K562 (cell line): Measurements from ENCODE around the gene BMP3. TPM values are rescaled to one million over a fixed set of nuclear protein-coding genes. Genes with fewer than 3 reads are reported as not detected.

Experiments
- ATAC-seq: fragments of 200-7000 bp; cut with Tn5 transposase; 3 replicates; pipeline ENCODE4 v1.9.1; 2020; ENCODE audit warnings: moderate library complexity
- BruUV-seq: library from RNA; stranded (reverse); fragments of 400-500 nt; replicated peaks from 2 replicates; lab custom pipeline; 2021; lab: Mats Ljungman, UMichigan
- CTCF ChIA-PET: fragments of 300-600 bp; formaldehyde crosslinking; extraction: SDS; loops from one replicate; lab custom pipeline; 2021; ENCODE audit warnings: low intra/inter-chr PET ratio; lab: Yijun Ruan, JAX
- POLR2A ChIA-PET: fragments of 300-600, 350-650 bp; sonication (Branson Sonifier 250); formaldehyde crosslinking; extraction: SDS; loops from one replicate; lab custom pipeline; 2021; ENCODE audit warnings: antibody characterized with exemption, inconsistent platforms; lab: Yijun Ruan, JAX
- DNase-seq, 4 experiments: peaks; one replicate each; pipeline versions ENCODE4 v3.0.0 to v3.0.0-alpha.2; 2011 to 2018; ENCODE audit warnings: low spot score in 3 of 4, mixed read lengths in 3 of 4; ENCODE audit errors: extremely low read depth in 1 of 4
- FAIRE-seq: peaks from 2 replicates; lab custom pipeline; 2011; peaks lifted over from hg19 to GRCh38; lab: Jason Lieb, UNC
- H2AFZ ChIP-seq: 2 replicates; pipeline ENCODE4 v1.6.0; 2011; ENCODE audit warnings: low read depth, low read length, control low read depth, inconsistent platforms
- H3K27ac ChIP-seq: fragments of 200-600 bp; 3 replicates; pipeline ENCODE4 v1.8.0; 2011; ENCODE audit warnings: low read depth, mild to moderate bottlenecking, control low read depth, inconsistent platforms, low read length, moderate library complexity, mixed read lengths; ENCODE audit errors: extremely low read depth
- H3K27me3 ChIP-seq, 2 experiments: fragments of 300-600 bp in 1 of 2; 2 replicates in 1 of 2; 3 replicates in 1 of 2; pipeline versions ENCODE4 v1.6.0 to v1.8.0; 2011; ENCODE audit warnings: inconsistent platforms in 2 of 2, low read length in 2 of 2, mild to moderate bottlenecking in 1 of 2, mixed read lengths in 1 of 2, moderate library complexity in 1 of 2; ENCODE audit not compliant: control insufficient read depth in 2 of 2, insufficient read depth in 2 of 2
- H3K36me3 ChIP-seq: fragments of 300-600 bp; 3 replicates; pipeline ENCODE4 v1.8.0; 2011; ENCODE audit warnings: mild to moderate bottlenecking, low read length, inconsistent platforms; ENCODE audit not compliant: control insufficient read depth, insufficient read depth
- H3K4me1 ChIP-seq, 2 experiments: fragments of 200-600 bp in 1 of 2; replicated peaks in 1 of 2; 2 replicates in 1 of 2; 3 replicates in 1 of 2; pipeline versions ENCODE4 v1.5.1 to v1.8.0; 2011; ENCODE audit warnings: inconsistent platforms in 2 of 2, low read length in 2 of 2, mild to moderate bottlenecking in 1 of 2, mixed read lengths in 1 of 2, moderate library complexity in 1 of 2; ENCODE audit not compliant: control insufficient read depth in 2 of 2, insufficient read depth in 2 of 2
- H3K4me2 ChIP-seq: 2 replicates; pipeline ENCODE4 v1.6.1; 2011; ENCODE audit warnings: low read length, control low read depth, inconsistent platforms, mixed read lengths; ENCODE audit not compliant: insufficient read depth
- H3K4me3 ChIP-seq: fragments of 200-600 bp; sonication (generic), shearing (Covaris generic); 2 replicates; pipeline ENCODE4 v1.5.1; 2016; ENCODE audit warnings: control low read depth, inconsistent platforms
- H3K79me2 ChIP-seq: fragments of 200-600 bp; 3 replicates; pipeline ENCODE4 v1.8.0; 2011; ENCODE audit warnings: low read length, inconsistent platforms; ENCODE audit not compliant: control insufficient read depth, insufficient read depth
- H3K9ac ChIP-seq, 2 experiments: 2 replicates each; pipeline versions ENCODE4 v1.6.0 to v1.6.1; 2011; ENCODE audit warnings: low read depth in 2 of 2, low read length in 2 of 2, control low read depth in 1 of 2, inconsistent platforms in 1 of 2, mild to moderate bottlenecking in 1 of 2, mixed read lengths in 1 of 2; ENCODE audit not compliant: insufficient read depth in 1 of 2
- H3K9me1 ChIP-seq: one replicate; pipeline ENCODE4 v1.6.0; 2011; ENCODE audit warnings: inconsistent platforms, mild to moderate bottlenecking, low read length, moderate library complexity; ENCODE audit not compliant: control insufficient read depth, insufficient read depth
- H3K9me3 ChIP-seq: replicated peaks from 2 replicates; pipeline ENCODE4 v1.5.1; 2011; ENCODE audit warnings: low read depth, low read length, inconsistent platforms; ENCODE audit not compliant: control insufficient read depth, insufficient read depth
- H4K20me1 ChIP-seq: replicated peaks from 2 replicates; pipeline ENCODE4 v1.6.1; 2011; ENCODE audit warnings: low read length, inconsistent platforms, mixed read lengths; ENCODE audit not compliant: control insufficient read depth, insufficient read depth
- JUND ChIP-seq, 2 experiments: IDR thresholded peaks; 2 replicates in 1 of 2; 3 replicates in 1 of 2; pipeline ENCODE4 v1.6.1; 2011; ENCODE audit warnings: borderline replicate concordance in 2 of 2, low read depth in 2 of 2, low read length in 2 of 2, improper control_type of control experiment in 1 of 2, missing biosample characterization in 1 of 2, missing genetic modification characterization in 1 of 2, missing genetic modification reagents in 1 of 2
- KDM5B ChIP-seq: fragments of 200-600 bp; sonication (generic); IDR thresholded peaks from 2 replicates; pipeline ENCODE4 v1.6.1; 2012; ENCODE audit warnings: low read depth, mild to moderate bottlenecking, moderate library complexity, low read length, control low read depth, inconsistent platforms; ENCODE audit not compliant: insufficient replicate concordance
- MED1 ChIP-seq: sonication (generic); formaldehyde crosslinking; IDR thresholded peaks from 2 replicates; pipeline ENCODE4 v1.8.1; 2023; ENCODE audit warnings: missing genetic modification reagents, borderline replicate concordance
- MEIS2 ChIP-seq: fragments of 450-650 bp; IDR thresholded peaks from 2 replicates; pipeline ENCODE4 v1.6.1; 2014; ENCODE audit warnings: mild to moderate bottlenecking; ENCODE audit not compliant: partially characterized antibody
- MTA3 ChIP-seq: fragments of 450-650 bp; formaldehyde crosslinking; IDR thresholded peaks from 2 replicates; pipeline ENCODE4 v1.6.1; 2017; ENCODE audit warnings: mild to moderate bottlenecking, borderline replicate concordance
- MXI1 ChIP-seq: IDR thresholded peaks from 2 replicates; pipeline ENCODE4 v1.6.1; 2011; ENCODE audit warnings: low read depth, mild to moderate bottlenecking, improper control_type of control experiment, low read length
- SLC30A9 ChIP-seq: fragments of 250-450 bp; sonication (Bioruptor Pico); IDR thresholded peaks from 2 replicates; pipeline ENCODE4 v1.8.0; 2022; ENCODE audit warnings: mild to moderate bottlenecking, moderate library complexity
- SMAD2 ChIP-seq: fragments of 150-350 bp; IDR thresholded peaks from 2 replicates; pipeline ENCODE4 v1.6.1; 2014; ENCODE audit warnings: low read depth, mild to moderate bottlenecking, low read length
- ZFX ChIP-seq: sonication (generic); formaldehyde crosslinking; IDR thresholded peaks from 2 replicates; pipeline ENCODE4 v1.8.0; 2022; ENCODE audit warnings: mild to moderate bottlenecking, missing genetic modification reagents, moderate library complexity
- ZNF318 ChIP-seq, 2 experiments: fragments of 450-650 bp; IDR thresholded peaks; 2 replicates each; pipeline ENCODE4 v1.6.1; 2016; ENCODE audit warnings: mild to moderate bottlenecking in 2 of 2, borderline replicate concordance in 1 of 2, low read depth in 1 of 2, moderate library complexity in 1 of 2
- ZNF586 ChIP-seq: fragments of 450-650 bp; formaldehyde crosslinking; conservative IDR thresholded peaks from 2 replicates; pipeline ENCODE4 v1.4.0; 2020; ENCODE audit warnings: mild to moderate bottlenecking, moderate library complexity
- ZNF76 ChIP-seq: fragments of 250-450 bp; sonication (Bioruptor Pico); IDR thresholded peaks from 2 replicates; pipeline ENCODE4 v1.4.0; 2020; ENCODE audit warnings: mild to moderate bottlenecking, moderate library complexity, borderline replicate concordance
- WGBS: fragments of 100-300 bp; shearing (Covaris generic); methylation state at CpG from one replicate; pipeline ENCODE4 v1.1.6; 2016; ENCODE audit warnings: low coverage, mixed read lengths; ENCODE audit not compliant: insufficient coverage; ENCODE audit errors: missing lambda C conversion rate; 5-methylcytosine and 5-hydroxymethylcytosine counted together
- in situ Hi-C: fragments of 300-500 bp; cut with MboI; formaldehyde crosslinking; loops from 4 replicates; pipeline ENCODE4 v1.15.0; 2018; ENCODE audit warnings: inconsistent platforms, mixed read lengths
- intact Hi-C: fragments of 100-400 bp; cut with micrococcal nuclease; formaldehyde crosslinking; loops from 2 replicates; pipeline ENCODE4 v1.14.2; 2022
- polyA plus RNA-seq, 8 experiments: library from polyadenylated mRNA; depleted of rRNA in 4 of 8; stranded (reverse) in 5 of 8; unstranded in 3 of 8; fragments of >200 nt; fragmentation: Nextera tagmentation in 2 of 8; fragmentation: Illumina TruSeq in 1 of 8; extraction: Ambion mirVana in 2 of 8; extraction: Trizol in 1 of 8; gene quantifications; 2 replicates each; pipeline versions ENCODE4 v1.2.1 to v1.2.3, GENCODE V29; 2011 to 2014; ENCODE audit warnings: inconsistent platforms in 1 of 8, missing spikeins in 1 of 8
- total RNA-seq, 7 experiments: library from RNA; depleted of rRNA in 6 of 7; stranded (reverse); fragments of >200 nt in 6 of 7; fragmentation: Illumina TruSeq in 2 of 7; extraction: Trizol in 2 of 7; gene quantifications; 2 replicates each; pipeline versions ENCODE4 v1.2.1 to v1.2.3, GENCODE V29; 2011 to 2021; ENCODE audit warnings: low replicate concordance in 1 of 7

The BMP3 gene
- total and polyA plus RNA-seq, 9 of the 15 experiments (the other 6 are each of a cell fraction or from before 2014, with no cell fraction given) = 0.01 TPM; not detected in 8

GRCh38 chr4:81095389-81095788 lies 64.9 kb downstream of the BMP3 start:
- Histone ChIP-seq H3K9me1 (no peaks in the 10 kb centered on the region), H3K36me3 (no peaks in the 10 kb centered on the region)
- in situ Hi-C loops = loop anchor here (25.0 kb wide), 1 partner anchor 242 kb away; no protein-coding TSS in a partner anchor
- TF ChIP-seq KDM5B = no peak
- TF ChIP-seq MXI1 = no peak
- no peak for TF ChIP-seq MTA3
- TF ChIP-seq SLC30A9 (CRISPR knock-in tag) = no peak
- TF ChIP-seq SMAD2 = no peak
- TF ChIP-seq ZNF318 (IDR thresholded peaks at IDR 0.05; ENCODE audit: borderline replicate concordance in 1 of 2, low read depth in 1 of 2) = no peak
- no peak for TF ChIP-seq MEIS2
- TF ChIP-seq MED1 (CRISPR knock-in tag) = no peak
- TF ChIP-seq ZFX (CRISPR knock-in tag) = no peak
- no peak for TF ChIP-seq ZNF586 (CRISPR knock-in tag)
- no peak for TF ChIP-seq ZNF76
- no peak for TF ChIP-seq JUND (IDR thresholded peaks at IDR 0.05; ENCODE audit: borderline replicate concordance, low read depth, low read length)
- TF ChIP-seq JUND (tag; IDR thresholded peaks at IDR 0.05; ENCODE audit: borderline replicate concordance, low read depth, low read length) = no peak
- TF ChIP-seq, all 486 proteins: peak for 0
- no peak overlapping the region for H3K4me2 ChIP-seq
- no TSS peak for BruUV-seq
- H3K4me1 ChIP-seq = no peaks in the 10 kb centered on the region
- 0% methylated on average over 2 of the region's 2 CpGs for WGBS
- POLR2A ChIA-PET = no interaction called here
- H3K4me3 ChIP-seq = no peak overlapping the region
- no peak overlapping the region for H3K9ac ChIP-seq
- intact Hi-C loops = no loop called here
- no peaks in the 10 kb centered on the region for H3K79me2 ChIP-seq
- no peaks in the 10 kb centered on the region for H3K27me3 ChIP-seq
- no peak for ATAC-seq
- DNase-seq = no peak
- H4K20me1 ChIP-seq = no peaks in the 10 kb centered on the region
- no peak overlapping the region for H3K27ac ChIP-seq
- no peaks in the 10 kb centered on the region for H3K9me3 ChIP-seq
- FAIRE-seq = no peak
- H2AFZ ChIP-seq = no peak overlapping the region
- CTCF ChIA-PET = no interaction called here
